HCT116 (cell line): ENCODE data around the gene PTPN22.

Source experiments
- EZH2phosphoT487 ChIP-seq: fragments of 200-600 bp; IDR thresholded peaks from 2 replicates; pipeline ENCODE4 v1.6.1; 2018; ENCODE audit warnings: antibody characterized with exemption, borderline replicate concordance
- JUND ChIP-seq: IDR thresholded peaks from 2 replicates; pipeline ENCODE4 v1.6.1; 2012
- POLR2A ChIP-seq: IDR thresholded peaks from 2 replicates; pipeline ENCODE4 v1.7.0; 2011; ENCODE audit warnings: borderline replicate concordance; ENCODE audit not compliant: insufficient read depth, insufficient read length; ENCODE audit errors: extremely low read depth
- POLR2AphosphoS5 ChIP-seq: IDR thresholded peaks from 2 replicates; pipeline ENCODE4 v1.6.1; 2011; ENCODE audit warnings: mild to moderate bottlenecking, low read depth, low read length, moderate library complexity
- YY1 ChIP-seq: IDR thresholded peaks from 2 replicates; pipeline ENCODE4 v1.6.1; 2011; ENCODE audit warnings: low read length, low read depth, moderate library complexity, mild to moderate bottlenecking; ENCODE audit not compliant: insufficient replicate concordance; ENCODE audit errors: extremely low read depth
- ZNF274 ChIP-seq: fragments of 200-500 bp; sonication (Bioruptor generic); IDR thresholded peaks from 2 replicates; pipeline ENCODE4 v1.6.1; 2014; ENCODE audit warnings: mild to moderate bottlenecking, low read depth, low read length, inconsistent platforms
- TF ChIP-seq, protein P1 (sequence below), 3 experiments: fragments of 200-600 bp in 1 of 3; sonication (generic) in 1 of 3; IDR thresholded peaks in 2 of 3; conservative IDR thresholded peaks in 1 of 3; 2 replicates each; pipeline ENCODE4 v1.5.1; 2012 to 2017; ENCODE audit warnings: low read depth in 2 of 3, low read length in 2 of 3, antibody characterized with exemption in 1 of 3, borderline replicate concordance in 1 of 3, control low read depth in 1 of 3, mild to moderate bottlenecking in 1 of 3, mixed read lengths in 1 of 3, mixed run types in 1 of 3, moderate library complexity in 1 of 3; ENCODE audit not compliant: insufficient read depth in 1 of 3
- TF ChIP-seq, protein P2 (sequence below): IDR thresholded peaks from 2 replicates; pipeline ENCODE4 v1.6.1; 2011; ENCODE audit warnings: mild to moderate bottlenecking, low read length, moderate library complexity; ENCODE audit not compliant: insufficient replicate concordance; ENCODE audit errors: extremely low read depth

DNA sequence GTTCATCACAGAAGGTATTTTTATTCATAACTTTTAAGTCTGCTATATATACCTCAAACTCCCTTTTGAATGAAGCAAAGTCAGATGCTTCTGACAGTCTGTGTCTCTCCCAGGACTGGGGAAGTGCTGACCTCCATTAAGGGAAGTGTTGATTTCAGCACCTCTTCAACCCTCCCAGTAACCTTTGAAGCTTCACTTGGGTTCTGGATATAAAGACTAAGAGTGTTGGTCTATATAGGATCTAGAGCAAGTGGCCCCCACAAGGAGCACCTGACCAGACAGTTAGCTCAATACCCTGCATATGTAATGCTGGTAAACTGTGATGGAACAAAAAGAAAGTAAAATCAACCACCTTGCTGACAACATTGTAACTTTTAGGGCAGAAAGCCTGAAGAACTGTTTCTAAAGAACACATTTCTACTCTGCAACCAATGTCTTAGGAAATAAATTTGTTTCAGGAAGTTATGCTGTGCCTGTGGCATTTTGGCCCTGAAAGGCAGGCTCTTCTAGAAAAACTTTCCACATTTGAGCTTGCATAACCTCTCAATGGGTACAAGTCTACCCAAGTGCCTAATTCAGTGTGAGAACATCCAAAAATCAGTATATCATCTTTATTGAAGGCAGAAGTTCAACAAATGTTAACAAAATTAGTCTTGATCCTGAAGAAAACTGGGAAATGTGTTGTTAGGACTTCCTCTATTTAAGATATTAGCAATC, 865 bp upstream of the PTPN22 start:
- no peak for TF ChIP-seq JUND
- no peak for TF ChIP-seq EZH2phosphoT487
- TF ChIP-seq, protein P1, sequence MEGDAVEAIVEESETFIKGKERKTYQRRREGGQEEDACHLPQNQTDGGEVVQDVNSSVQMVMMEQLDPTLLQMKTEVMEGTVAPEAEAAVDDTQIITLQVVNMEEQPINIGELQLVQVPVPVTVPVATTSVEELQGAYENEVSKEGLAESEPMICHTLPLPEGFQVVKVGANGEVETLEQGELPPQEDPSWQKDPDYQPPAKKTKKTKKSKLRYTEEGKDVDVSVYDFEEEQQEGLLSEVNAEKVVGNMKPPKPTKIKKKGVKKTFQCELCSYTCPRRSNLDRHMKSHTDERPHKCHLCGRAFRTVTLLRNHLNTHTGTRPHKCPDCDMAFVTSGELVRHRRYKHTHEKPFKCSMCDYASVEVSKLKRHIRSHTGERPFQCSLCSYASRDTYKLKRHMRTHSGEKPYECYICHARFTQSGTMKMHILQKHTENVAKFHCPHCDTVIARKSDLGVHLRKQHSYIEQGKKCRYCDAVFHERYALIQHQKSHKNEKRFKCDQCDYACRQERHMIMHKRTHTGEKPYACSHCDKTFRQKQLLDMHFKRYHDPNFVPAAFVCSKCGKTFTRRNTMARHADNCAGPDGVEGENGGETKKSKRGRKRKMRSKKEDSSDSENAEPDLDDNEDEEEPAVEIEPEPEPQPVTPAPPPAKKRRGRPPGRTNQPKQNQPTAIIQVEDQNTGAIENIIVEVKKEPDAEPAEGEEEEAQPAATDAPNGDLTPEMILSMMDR (IDR thresholded peaks at IDR 0.05 in 2 of 3, conservative IDR thresholded peaks at IDR 0.05 in 1 of 3; ENCODE audit: borderline replicate concordance in 1 of 3, insufficient read depth in 1 of 3, low read depth in 2 of 3, low read length in 2 of 3) = no peak
- no peak for TF ChIP-seq YY1
- no peak for TF ChIP-seq POLR2AphosphoS5
- no peak for TF ChIP-seq ZNF274
- no peak for TF ChIP-seq POLR2A
- TF ChIP-seq, protein P2, sequence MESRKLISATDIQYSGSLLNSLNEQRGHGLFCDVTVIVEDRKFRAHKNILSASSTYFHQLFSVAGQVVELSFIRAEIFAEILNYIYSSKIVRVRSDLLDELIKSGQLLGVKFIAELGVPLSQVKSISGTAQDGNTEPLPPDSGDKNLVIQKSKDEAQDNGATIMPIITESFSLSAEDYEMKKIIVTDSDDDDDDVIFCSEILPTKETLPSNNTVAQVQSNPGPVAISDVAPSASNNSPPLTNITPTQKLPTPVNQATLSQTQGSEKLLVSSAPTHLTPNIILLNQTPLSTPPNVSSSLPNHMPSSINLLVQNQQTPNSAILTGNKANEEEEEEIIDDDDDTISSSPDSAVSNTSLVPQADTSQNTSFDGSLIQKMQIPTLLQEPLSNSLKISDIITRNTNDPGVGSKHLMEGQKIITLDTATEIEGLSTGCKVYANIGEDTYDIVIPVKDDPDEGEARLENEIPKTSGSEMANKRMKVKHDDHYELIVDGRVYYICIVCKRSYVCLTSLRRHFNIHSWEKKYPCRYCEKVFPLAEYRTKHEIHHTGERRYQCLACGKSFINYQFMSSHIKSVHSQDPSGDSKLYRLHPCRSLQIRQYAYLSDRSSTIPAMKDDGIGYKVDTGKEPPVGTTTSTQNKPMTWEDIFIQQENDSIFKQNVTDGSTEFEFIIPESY = no peak
